Breast epithelium (tissue), 4 donors: ENCODE data around the gene IGSF9. TPM values are rescaled to one million over a fixed set of nuclear protein-coding genes. Genes with fewer than 3 reads are reported as not detected.

Experiments used
- DNase-seq, 2 donors: peaks; one replicate each; pipeline ENCODE4 v3.0.0-alpha.2; 2019; ENCODE audit warnings: low spot score in 2 of 2
- H3K27ac ChIP-seq, 2 donors: fragments of 200-600 bp; sonication (generic) in 1 of 2; one replicate each; pipeline ENCODE4 v1.5.1; 2016 to 2019; ENCODE audit warnings: mild to moderate bottlenecking in 1 of 2
- H3K27me3 ChIP-seq, 2 donors: fragments of 200-600 bp; sonication (generic) in 1 of 2; one replicate each; pipeline versions ENCODE4 v1.5.1 to v1.6.0; 2017 to 2019; ENCODE audit warnings: control low read depth in 1 of 2, mild to moderate bottlenecking in 1 of 2
- H3K36me3 ChIP-seq: fragments of 200-600 bp; one replicate; pipeline ENCODE4 v1.5.1; 2019
- H3K4me1 ChIP-seq, 2 donors: fragments of 200-600 bp; sonication (generic); one replicate each; pipeline ENCODE4 v1.5.1; 2016 to 2019; ENCODE audit warnings: control low read depth in 1 of 2
- H3K4me3 ChIP-seq, 3 donors: fragments of 200-600 bp; sonication (generic); 1 replicate in 2 of 3; 2 replicates in 1 of 3; pipeline ENCODE4 v1.5.1; 2016 to 2019; ENCODE audit warnings: mild to moderate bottlenecking in 3 of 3, moderate library complexity in 2 of 3
- H3K9me3 ChIP-seq, 2 donors: fragments of 200-600 bp; sonication (generic) in 1 of 2; one replicate each; pipeline ENCODE4 v1.5.1; 2016 to 2019; ENCODE audit warnings: control low read depth in 1 of 2
- CTCF ChIP-seq, 3 donors: fragments of 450-650 bp; IDR thresholded peaks; one replicate each; pipeline ENCODE4 v1.5.1; 2016 to 2017; ENCODE audit warnings: antibody characterized with exemption in 3 of 3, mild to moderate bottlenecking in 3 of 3, moderate library complexity in 3 of 3
- POLR2A ChIP-seq: fragments of 450-650 bp; IDR thresholded peaks from one replicate; pipeline ENCODE4 v1.6.1; 2016; ENCODE audit warnings: antibody characterized with exemption, mild to moderate bottlenecking, moderate library complexity
- POLR2AphosphoS5 ChIP-seq, 3 donors: sonication (generic); formaldehyde crosslinking; IDR thresholded peaks; one replicate each; pipeline ENCODE4 v1.6.1; 2017; ENCODE audit warnings: antibody characterized with exemption in 3 of 3
- intact Hi-C: fragments of 100-400 bp; cut with DNase I; formaldehyde crosslinking; loops from one replicate; pipeline ENCODE4 v1.15.1; 2023; ENCODE audit warnings: low total_unique reads
- total RNA-seq, 3 donors: library from RNA; depleted of rRNA; stranded (reverse); fragments of >200 nt; gene quantifications; one replicate each; pipeline ENCODE4 v1.1.0, GENCODE V29; 2016

Gene IGSF9
- total RNA-seq, 3 donors from 2014 or later = 5.9 to 8.0 TPM; not detected in 1

- TF ChIP-seq POLR2AphosphoS5 (IDR thresholded peaks at IDR 0.05) (no peak), POLR2A (no peak), CTCF (IDR thresholded peaks at IDR 0.05) (no peak)
- no peak overlapping the region for H3K27ac ChIP-seq
- no peaks in the 10 kb centered on the region for H3K27me3 ChIP-seq
- H3K36me3 ChIP-seq = no peaks in the 10 kb centered on the region
- no peaks in the 10 kb centered on the region for H3K9me3 ChIP-seq
- intact Hi-C loops = loop anchor here (10.0 kb wide), 1 partner anchor 96 kb away; the partner anchor contains the start of gene DUSP23
- no peaks in the 10 kb centered on the region for H3K4me1 ChIP-seq
- no peak overlapping the region for H3K4me3 ChIP-seq
- DNase-seq = no peak
Observed at GRCh38 chr1:159880430-159880829, 65.0 kb downstream of the IGSF9 start.

GRCh38 chr1:159879977-159880376 lies 65.4 kb downstream of the IGSF9 start:
- Histone ChIP-seq H3K4me1 (no peaks in the 10 kb centered on the region), H3K27me3 (no peaks in the 10 kb centered on the region), H3K4me3 (no peak overlapping the region), H3K36me3 (no peaks in the 10 kb centered on the region), H3K27ac (no peak overlapping the region), H3K9me3 (no peaks in the 10 kb centered on the region)
- intact Hi-C loops = loop anchor here (10.0 kb wide), 1 partner anchor 95 kb away; the partner anchor contains the start of gene DUSP23
- TF ChIP-seq POLR2AphosphoS5 (IDR thresholded peaks at IDR 0.05) = no peak
- no peak for DNase-seq

GRCh38 chr1:159879136-159879535 lies 66.3 kb downstream of the IGSF9 start:
- Histone ChIP-seq H3K9me3 (no peaks in the 10 kb centered on the region), H3K27me3 (no peaks in the 10 kb centered on the region)
- DNase-seq = no peak

GRCh38 chr1:159877695-159878444 lies 67.5 kb downstream of the IGSF9 start:
- no peaks in the 10 kb centered on the region for H3K36me3 ChIP-seq
- TF ChIP-seq CTCF (IDR thresholded peaks at IDR 0.05) (no peak), POLR2A (no peak), POLR2AphosphoS5 (IDR thresholded peaks at IDR 0.05) (no peak)
- no peak overlapping the region for H3K4me3 ChIP-seq
- no peaks in the 10 kb centered on the region for H3K4me1 ChIP-seq
- intact Hi-C loops = no loop called here
- H3K27ac ChIP-seq = no peak overlapping the region
- H3K9me3 ChIP-seq = no peaks in the 10 kb centered on the region
- no peaks in the 10 kb centered on the region for H3K27me3 ChIP-seq
- no peak for DNase-seq

More at GRCh38 chr1:159879136-159879535, 66.3 kb downstream of the IGSF9 start:
- H3K36me3 ChIP-seq = no peaks in the 10 kb centered on the region
- intact Hi-C loops = no loop called here
- no peaks in the 10 kb centered on the region for H3K4me1 ChIP-seq
- H3K27ac ChIP-seq = no peak overlapping the region
- no peak for TF ChIP-seq CTCF (IDR thresholded peaks at IDR 0.05)
- no peak for TF ChIP-seq POLR2A
- H3K4me3 ChIP-seq = no peak overlapping the region

Other genes starting within 250 kb of the IGSF9 start
- under 1 TPM in 2 of 3 donors, not detected in 1; 0.33 to 0.48 TPM for gene CRP, start 231.0 kb downstream of the IGSF9 start, total RNA-seq
- 100 to 1,000 TPM in 2 of 3 donors, 10 to 100 TPM in 1; 92.7 to 187 (median 147) TPM for gene DUSP23, start 164.7 kb downstream of the IGSF9 start, total RNA-seq
- 1 to 10 TPM in 1 of 3 donors, under 1 TPM in 2; 0.80 to 2.8 (median 0.98) TPM for gene FCRL6, start 143.3 kb downstream of the IGSF9 start, total RNA-seq
- 10 to 100 TPM in 2 of 3 donors, 1 to 10 TPM in 1; 2.3 to 15.4 (median 12.3) TPM for gene SLAMF8, start 118.7 kb downstream of the IGSF9 start, total RNA-seq
- under 1 TPM in 2 of 3 donors, not detected in 1; 0.15 to 0.16 TPM for gene VSIG8, start 83.0 kb downstream of the IGSF9 start, total RNA-seq
- 1 to 10 TPM in 2 of 3 donors, under 1 TPM in 1; 0.80 to 2.6 (median 2.6) TPM for gene CFAP45, start 45.4 kb downstream of the IGSF9 start, total RNA-seq
- 100 to 1,000 TPM; 195 to 259 (median 231) TPM for gene TAGLN2, start 20.1 kb downstream of the IGSF9 start, total RNA-seq
- gene SLAMF9, start 8.6 kb upstream of the IGSF9 start, total RNA-seq = not detected
- 1 to 10 TPM; 4.9 to 8.2 (median 5.1) TPM for gene PIGM, start 86.4 kb upstream of the IGSF9 start, total RNA-seq
- under 1 TPM in 1 of 3 donors, not detected in 2; 0.15 TPM for gene KCNJ10, start 124.5 kb upstream of the IGSF9 start, total RNA-seq
- gene KCNJ9, start 135.9 kb upstream of the IGSF9 start, total RNA-seq = not detected
- gene IGSF8, start 153.0 kb upstream of the IGSF9 start, total RNA-seq = 10 to 100 TPM; 21.0 to 35.7 (median 24.5) TPM
- gene ATP1A2, start 170.1 kb upstream of the IGSF9 start, total RNA-seq = 100 to 1,000 TPM in 1 of 3 donors, 1 to 10 TPM in 2; 3.9 to 229 (median 6.4) TPM
- 1 to 10 TPM in 1 of 3 donors, not detected in 2; 4.5 TPM for gene ATP1A4, start 206.0 kb upstream of the IGSF9 start, total RNA-seq
- gene CASQ1, start 245.0 kb upstream of the IGSF9 start, total RNA-seq = under 1 TPM in 1 of 3 donors, not detected in 2; 0.59 TPM